Measurements from ENCODE around the gene ABCC1. TPM values are rescaled to one million over a fixed set of nuclear protein-coding genes. Genes with fewer than 3 reads are reported as not detected.
A peak's percentile ranks its signal among the peaks of the same experiment; 100 is the strongest.

The ABCC1 gene
- total RNA-seq, 1 experiment from 2014 or later = 10.0 TPM

DNA sequence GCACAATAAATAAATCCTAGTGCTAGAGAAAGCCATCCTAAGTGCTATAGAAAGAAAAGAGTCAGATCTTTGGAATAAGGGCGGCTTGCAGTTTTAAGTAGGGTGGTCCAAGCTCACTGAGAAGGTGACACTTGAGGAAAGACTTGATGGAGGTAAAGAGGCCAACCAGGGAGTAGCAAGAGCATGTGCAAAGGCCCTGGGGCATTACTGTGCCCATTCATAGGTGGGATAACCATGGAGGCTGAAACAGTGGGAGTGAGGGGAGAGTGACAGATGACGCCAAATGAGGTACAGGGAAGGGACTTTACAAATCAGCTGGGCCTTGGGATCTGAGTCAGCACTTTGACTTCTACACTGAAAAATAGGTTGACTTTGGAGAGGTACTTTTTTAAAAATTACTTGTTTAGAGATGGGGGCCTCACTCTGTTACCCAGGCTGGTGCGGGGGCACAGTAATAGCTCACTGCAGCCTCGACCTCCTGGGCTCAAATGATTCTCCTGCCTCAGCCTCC, 115.5 kb downstream of the ABCC1 start:
- H3K9me3 ChIP-seq (replicated peaks) = no peaks in the 10 kb centered on the region
- no peaks in the 10 kb centered on the region; the same call in 1 of the 2 replicates for H3K4me1 ChIP-seq
- no peaks in the 10 kb centered on the region for H3K27me3 ChIP-seq
- no peak for DNase-seq
- no peak overlapping the region for H3K4me3 ChIP-seq
- H3K36me3 ChIP-seq = no peaks in the 10 kb centered on the region
- H3K27ac ChIP-seq = no peak overlapping the region

DNA sequence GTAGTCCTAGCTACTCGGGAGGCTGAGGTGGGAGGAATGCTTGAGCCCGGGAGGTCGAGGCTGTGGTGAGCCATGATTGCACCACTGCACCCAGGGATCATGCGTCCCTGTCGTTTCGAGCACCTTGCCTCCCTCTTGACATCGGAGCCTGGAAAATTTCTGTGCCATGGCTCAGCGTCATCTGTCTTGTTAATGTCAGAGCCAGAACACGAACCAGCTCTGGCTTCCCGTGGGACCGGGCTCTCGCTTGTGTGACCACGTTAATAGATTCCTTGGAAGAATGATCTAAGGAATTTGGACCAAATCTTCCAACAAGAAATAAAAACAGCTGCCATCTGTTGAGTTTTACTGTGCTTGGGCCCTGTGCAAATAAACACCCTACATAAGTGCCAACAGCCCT, 117.7 kb downstream of the ABCC1 start:
- H3K4me3 ChIP-seq = no peak overlapping the region
- no peaks in the 10 kb centered on the region for H3K9me3 ChIP-seq (replicated peaks)
- 0 out of 2 replicates have a peak, but pooled peaks cover 3% of the 10 kb centered on the region for H3K36me3 ChIP-seq
- H3K27me3 ChIP-seq = no peaks in the 10 kb centered on the region
- H3K4me1 ChIP-seq = peaks cover 8% of the 10 kb centered on the region
- DNase-seq = no peak
- H3K27ac ChIP-seq = no peak overlapping the region

DNA sequence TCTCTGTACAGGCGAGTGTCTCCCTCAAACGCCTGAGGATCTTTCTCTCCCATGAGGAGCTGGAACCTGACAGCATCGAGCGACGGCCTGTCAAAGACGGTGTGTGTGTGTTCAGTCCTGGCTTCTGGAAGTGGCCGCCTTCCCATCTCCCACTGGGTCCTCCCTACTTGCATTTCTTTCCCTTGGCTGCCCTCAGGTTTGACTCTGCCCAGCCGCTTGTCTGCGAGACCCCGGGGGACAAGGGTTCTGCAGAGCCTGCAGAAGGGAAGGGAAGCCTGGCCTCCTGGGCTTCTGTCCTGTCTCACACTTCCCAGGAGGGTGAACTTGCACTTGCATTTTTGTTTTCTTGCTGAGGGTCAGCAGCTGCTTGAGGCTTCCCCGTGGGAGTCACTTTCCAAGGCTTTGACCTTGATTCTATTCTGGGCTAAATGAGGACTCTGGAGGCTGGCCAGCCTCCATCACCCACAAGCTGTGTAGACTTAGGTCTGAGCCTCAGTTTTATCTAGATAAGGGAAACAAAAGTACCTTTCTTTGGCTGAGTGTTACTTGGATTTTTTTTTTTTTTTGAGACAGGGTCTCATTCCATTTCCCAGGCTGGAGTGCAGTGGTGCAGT, 122.3 kb downstream of the ABCC1 start:
- DNase-seq = peak; percentile 81 to 86
- Histone ChIP-seq H3K4me1 (peaks cover 30% of the 10 kb centered on the region), H3K4me3 (no peak overlapping the region), H3K27ac (peak overlapping the region; percentile 51), H3K36me3 (0 out of 2 replicates have a peak, but pooled peaks cover 3% of the 10 kb centered on the region), H3K27me3 (no peaks in the 10 kb centered on the region), H3K9me3 (replicated peaks) (no peaks in the 10 kb centered on the region)

DNA sequence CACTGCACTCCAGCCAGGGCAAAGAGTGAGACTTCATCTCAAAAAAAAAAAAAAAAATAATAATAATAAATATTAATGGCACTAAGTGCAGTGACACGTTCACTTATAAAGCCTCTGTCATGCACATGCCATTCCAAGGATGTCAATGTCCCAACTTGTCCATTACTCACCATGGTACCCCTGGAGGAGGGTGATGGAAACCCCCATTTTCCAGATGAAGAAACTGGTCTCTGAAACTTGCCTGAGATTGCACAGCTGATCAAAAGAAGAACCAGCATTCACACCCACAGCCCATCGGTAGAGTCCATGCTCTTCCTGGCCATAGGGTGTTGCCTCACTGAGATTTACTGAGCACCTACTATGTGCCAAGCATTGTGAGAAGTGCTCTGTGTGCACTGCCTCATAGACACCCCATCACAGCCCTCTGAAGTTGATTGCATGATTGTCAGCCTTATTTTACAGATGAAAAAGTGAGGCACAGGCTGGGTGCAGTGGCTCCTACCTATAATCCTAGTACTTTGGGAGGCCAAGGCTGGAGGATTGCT, 123.7 kb downstream of the ABCC1 start:
- no peaks in the 10 kb centered on the region for H3K27me3 ChIP-seq
- DNase-seq = no peak
- H3K4me1 ChIP-seq = peaks cover 30% of the 10 kb centered on the region
- H3K4me3 ChIP-seq = no peak overlapping the region
- H3K9me3 ChIP-seq (replicated peaks) = no peaks in the 10 kb centered on the region
- no peak overlapping the region for H3K27ac ChIP-seq
- H3K36me3 ChIP-seq = peaks cover 5% of the 10 kb centered on the region; the same call in 1 of the 2 replicates

DNA sequence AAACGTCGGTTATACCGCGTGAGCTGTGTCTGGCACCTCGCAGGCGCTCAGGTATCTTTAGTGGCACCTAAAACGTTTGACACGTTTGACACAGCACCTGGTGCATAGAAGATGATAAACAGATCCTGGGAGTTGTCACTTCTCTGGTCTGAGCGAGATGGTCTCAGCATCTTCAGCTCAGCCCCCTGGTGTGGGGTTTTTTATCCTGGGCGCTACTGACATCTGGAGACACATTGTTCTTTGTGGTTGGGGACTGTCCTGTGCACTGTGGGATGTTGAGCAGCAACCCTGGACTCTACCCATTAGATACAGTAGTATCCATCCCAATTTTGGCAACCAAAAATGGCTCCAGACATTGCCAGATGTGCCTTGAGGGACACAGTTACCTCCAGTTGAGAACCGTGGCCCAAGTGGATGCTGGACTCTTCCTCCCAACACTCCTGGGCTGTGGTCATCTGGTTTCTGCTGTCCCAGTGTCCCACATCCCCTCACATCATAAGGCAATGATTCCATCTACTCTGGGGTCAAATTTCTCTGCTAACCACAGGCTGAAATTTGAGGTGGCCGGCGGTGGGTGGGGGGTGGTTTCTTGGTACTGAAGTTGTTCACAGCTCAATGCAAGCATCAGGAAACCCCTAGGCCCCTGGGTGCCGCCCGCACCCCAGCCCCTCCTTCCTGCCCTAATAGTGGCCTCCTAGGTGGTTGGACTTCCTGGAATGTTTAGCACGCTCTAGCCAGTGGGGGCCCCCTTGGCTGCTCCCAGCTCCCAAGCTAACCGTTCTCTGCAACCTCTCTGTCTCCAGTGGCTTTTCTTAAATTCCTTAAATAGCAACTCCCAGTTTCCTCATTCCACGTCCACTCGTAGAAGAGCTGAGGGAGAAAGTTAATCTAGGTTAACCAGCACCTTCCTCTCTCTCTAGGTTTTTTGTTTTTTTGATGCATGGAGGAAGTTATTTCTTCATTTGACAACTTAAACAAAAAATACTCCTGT, 124.8 kb downstream of the ABCC1 start:
- Histone ChIP-seq H3K27me3 (no peaks in the 10 kb centered on the region), H3K4me3 (no peak overlapping the region), H3K9me3 (replicated peaks) (no peaks in the 10 kb centered on the region), H3K4me1 (peaks cover 30% of the 10 kb centered on the region), H3K36me3 (peaks cover 5% of the 10 kb centered on the region; the same call in 1 of the 2 replicates), H3K27ac (peak overlapping the region; percentile 19; the same call in 1 of the 2 replicates)
- DNase-seq = peak; percentile 91 to 92

DNA sequence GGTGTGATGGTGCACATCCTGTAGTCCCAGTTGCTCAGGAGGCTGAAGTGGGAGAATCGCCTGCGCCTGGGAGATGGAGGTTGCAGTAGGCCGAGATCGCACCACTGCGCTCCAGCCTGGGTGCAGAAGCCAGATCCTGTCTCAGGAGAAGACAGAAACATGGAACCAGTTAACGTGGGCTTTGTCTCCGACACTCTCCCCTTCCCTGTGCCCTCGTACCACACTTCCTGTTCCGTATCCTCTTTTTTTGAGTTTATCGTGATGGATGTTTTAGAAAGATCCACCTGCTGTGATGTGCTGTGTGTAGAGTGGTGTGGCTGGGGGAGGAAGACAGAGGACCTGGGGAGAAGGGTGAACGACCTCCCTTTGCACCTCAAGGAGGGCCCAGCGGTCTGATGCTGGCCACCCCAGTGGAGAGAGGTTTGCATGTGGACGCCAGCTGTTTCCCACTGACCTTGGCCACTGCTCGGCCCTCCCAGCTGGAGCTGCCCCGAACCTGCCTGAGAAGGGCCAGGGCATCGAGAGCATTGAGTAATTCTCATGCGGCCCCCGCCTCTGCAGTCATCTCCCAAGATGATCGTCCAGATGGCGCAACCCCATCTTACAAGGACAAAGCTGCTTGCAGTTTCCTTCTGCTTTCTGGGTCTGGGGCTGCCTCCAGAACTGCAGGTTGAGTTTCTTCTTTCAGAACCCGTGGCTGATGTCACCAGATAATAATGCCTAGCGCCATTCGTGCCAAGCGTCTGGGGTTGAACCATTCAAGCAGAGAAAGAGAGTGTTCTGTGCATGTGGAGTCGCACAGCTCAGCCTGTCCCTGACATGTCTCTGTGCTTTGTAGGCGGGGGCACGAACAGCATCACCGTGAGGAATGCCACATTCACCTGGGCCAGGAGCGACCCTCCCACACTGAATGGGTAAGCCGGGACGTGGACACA, 126.3 kb downstream of the ABCC1 start:
- Histone ChIP-seq H3K4me3 (no peak overlapping the region), H3K27ac (no peak overlapping the region), H3K36me3 (peaks cover 2% of the 10 kb centered on the region; the same call in 1 of the 2 replicates), H3K9me3 (replicated peaks) (no peaks in the 10 kb centered on the region), H3K27me3 (no peaks in the 10 kb centered on the region), H3K4me1 (peaks cover 30% of the 10 kb centered on the region)
- no peak for DNase-seq

DNA sequence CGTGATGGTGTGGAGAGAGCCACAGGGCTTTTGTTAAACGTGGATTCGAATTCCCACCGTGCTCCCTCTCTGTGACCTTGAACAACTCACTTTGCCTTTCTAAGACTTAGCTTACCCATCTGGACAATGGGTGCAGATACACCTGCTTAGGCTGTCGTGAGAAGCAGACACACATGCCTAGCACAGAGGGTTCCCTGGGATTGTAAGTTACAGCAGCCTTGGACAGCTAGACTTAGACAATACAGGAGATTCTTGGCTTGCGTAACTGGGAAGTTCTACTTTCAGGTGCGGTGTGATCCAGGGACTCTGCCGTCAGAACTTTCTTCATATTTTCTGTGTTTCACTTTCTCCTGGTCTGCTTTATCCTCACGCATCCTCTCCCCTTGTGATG, 127.0 kb downstream of the ABCC1 start:
- H3K27me3 ChIP-seq = no peaks in the 10 kb centered on the region
- no peaks in the 10 kb centered on the region for H3K9me3 ChIP-seq (replicated peaks)
- DNase-seq = no peak
- no peak overlapping the region for H3K27ac ChIP-seq
- no peak overlapping the region for H3K4me3 ChIP-seq
- peaks cover 2% of the 10 kb centered on the region; the same call in 1 of the 2 replicates for H3K36me3 ChIP-seq
- peaks cover 28% of the 10 kb centered on the region for H3K4me1 ChIP-seq

DNA sequence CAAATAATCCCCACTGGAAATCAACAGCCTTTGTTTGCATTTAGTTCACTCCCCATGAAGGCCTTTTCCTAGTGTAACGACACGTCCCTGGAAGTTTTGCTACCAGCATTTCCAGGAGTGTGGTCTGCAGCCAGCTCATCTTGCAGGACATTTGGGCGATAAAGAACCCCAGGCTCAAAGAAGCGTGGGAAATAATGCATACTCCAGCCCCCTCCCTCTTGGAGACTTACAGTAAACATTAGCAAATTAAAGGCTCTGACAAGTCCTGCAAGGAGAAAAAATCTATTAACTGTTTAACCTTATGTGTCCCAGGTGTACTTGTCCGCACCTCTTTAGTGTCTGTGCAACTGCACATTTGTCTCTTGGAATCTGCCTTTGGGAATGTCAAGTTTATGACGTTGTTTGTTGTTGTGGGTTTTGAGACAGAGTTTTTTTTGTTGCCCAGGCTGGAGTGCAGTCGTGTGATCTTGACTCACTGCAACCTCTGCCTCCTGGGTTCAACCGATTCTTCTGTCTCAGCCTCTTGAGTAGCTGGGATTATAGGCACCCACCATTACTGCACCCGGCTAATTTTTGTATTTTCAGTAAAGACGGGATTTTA, 131.1 kb downstream of the ABCC1 start:
- H3K4me3 ChIP-seq = no peak overlapping the region
- no peaks in the 10 kb centered on the region for H3K9me3 ChIP-seq (replicated peaks)
- H3K27ac ChIP-seq = no peak overlapping the region
- peaks cover 2% of the 10 kb centered on the region; the same call in 1 of the 2 replicates for H3K4me1 ChIP-seq
- DNase-seq = no peak
- H3K27me3 ChIP-seq = no peaks in the 10 kb centered on the region
- peaks cover 15% of the 10 kb centered on the region for H3K36me3 ChIP-seq

DNA sequence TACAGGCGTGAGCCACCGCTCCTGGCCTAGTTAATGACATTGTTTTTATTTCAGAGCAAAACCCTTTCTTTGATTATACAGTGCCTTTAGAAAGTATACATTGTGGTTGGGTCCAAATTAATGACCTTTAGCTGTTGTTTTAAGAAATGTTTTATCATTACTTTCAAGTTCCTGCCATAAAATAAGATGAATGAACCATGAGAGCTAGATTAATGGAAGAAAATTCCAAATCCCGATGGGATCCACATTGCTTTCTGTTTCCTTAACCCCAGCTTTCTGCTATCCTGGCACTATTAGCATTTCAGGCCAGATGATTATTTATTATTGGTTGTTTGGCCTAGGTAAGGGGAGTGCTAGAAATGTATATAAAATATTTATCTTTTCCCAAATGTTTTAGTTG, 131.7 kb downstream of the ABCC1 start:
- no peaks in the 10 kb centered on the region for H3K4me1 ChIP-seq
- no peaks in the 10 kb centered on the region for H3K9me3 ChIP-seq (replicated peaks)
- H3K36me3 ChIP-seq = peaks cover 15% of the 10 kb centered on the region
- H3K27me3 ChIP-seq = no peaks in the 10 kb centered on the region
- no peak overlapping the region for H3K27ac ChIP-seq
- H3K4me3 ChIP-seq = no peak overlapping the region
- DNase-seq = no peak

DNA sequence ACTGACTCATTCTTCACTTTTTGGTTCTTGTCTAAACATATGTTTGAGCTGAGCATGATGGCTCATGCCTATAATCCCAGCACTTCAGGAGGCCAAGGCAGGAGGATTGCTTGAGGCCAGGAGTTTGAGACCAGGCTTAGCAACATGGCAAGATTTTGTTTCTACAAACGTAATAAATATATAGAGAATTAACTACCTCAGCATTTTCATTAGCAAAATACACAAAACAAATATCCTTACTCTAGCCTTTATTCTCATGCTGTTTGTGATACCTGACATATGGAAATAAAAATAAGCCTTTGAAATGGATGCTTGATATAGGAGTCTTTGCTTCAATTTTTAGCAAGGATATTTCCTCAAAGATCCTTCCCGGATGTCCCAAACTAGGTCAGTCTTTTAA, 132.8 kb downstream of the ABCC1 start:
- Histone ChIP-seq H3K36me3 (peaks cover 15% of the 10 kb centered on the region), H3K27me3 (no peaks in the 10 kb centered on the region), H3K27ac (no peak overlapping the region), H3K4me1 (no peaks in the 10 kb centered on the region), H3K9me3 (replicated peaks) (no peaks in the 10 kb centered on the region), H3K4me3 (no peak overlapping the region)
- no peak for DNase-seq

DNA sequence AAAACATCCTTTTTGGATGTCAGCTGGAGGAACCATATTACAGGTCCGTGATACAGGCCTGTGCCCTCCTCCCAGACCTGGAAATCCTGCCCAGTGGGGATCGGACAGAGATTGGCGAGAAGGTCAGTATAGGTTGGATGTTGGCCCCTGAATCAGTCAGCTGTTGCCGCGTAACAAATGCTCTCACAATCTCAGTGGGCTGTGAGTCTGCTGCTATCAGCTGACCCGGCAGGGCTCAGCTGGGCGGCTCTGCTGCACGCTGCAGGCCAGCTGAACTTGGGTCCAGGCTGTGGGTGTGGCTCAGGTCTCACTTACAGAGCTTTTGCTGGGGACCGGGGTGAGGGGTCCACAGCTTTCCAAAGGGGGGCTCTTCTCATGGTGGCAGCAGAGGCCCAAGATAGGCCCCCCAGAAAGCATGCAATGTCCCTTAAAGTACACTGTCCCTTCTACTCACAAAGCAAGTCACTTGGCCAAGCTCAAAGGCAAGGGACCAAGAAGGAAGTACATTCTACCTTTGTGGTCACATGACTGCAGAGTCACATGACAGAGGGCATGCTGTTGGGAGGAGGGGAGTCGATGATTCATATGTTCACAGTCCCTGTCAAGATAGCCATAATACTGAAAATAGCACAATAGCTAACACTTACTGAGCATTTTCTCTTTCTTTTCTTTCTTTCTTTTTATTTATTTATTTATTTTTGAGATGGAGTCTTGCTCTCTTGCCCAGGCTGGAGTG, 134.2 kb downstream of the ABCC1 start:
- peaks cover 13% of the 10 kb centered on the region for H3K36me3 ChIP-seq
- H3K4me1 ChIP-seq = no peaks in the 10 kb centered on the region
- no peak overlapping the region for H3K27ac ChIP-seq
- no peaks in the 10 kb centered on the region for H3K9me3 ChIP-seq (replicated peaks)
- DNase-seq = peak; percentile 20 to 24
- no peak overlapping the region for H3K4me3 ChIP-seq
- no peaks in the 10 kb centered on the region for H3K27me3 ChIP-seq

DNA sequence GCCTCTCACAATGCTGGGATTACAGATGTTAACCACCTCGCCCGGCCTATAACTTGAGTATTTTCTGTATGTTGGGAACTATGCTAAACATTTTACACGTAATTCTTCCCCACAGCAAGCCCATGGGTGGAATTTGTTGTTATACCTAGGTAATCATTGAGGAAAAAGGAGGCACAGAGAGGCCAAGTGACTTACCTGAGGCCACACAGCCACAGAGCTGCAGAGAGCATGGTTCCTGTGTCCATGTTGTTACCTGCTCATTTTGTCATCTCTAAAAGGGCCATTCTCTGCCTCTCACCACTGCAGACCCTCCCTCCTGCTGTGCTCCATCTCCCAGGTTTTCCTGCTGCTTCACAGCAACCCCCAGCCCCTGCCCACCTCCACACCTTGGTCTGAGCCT, 135.5 kb downstream of the ABCC1 start:
- H3K4me3 ChIP-seq = no peak overlapping the region
- H3K36me3 ChIP-seq = peaks cover 13% of the 10 kb centered on the region
- no peak for DNase-seq
- H3K27me3 ChIP-seq = no peaks in the 10 kb centered on the region
- no peak overlapping the region for H3K27ac ChIP-seq
- H3K4me1 ChIP-seq = no peaks in the 10 kb centered on the region
- no peaks in the 10 kb centered on the region for H3K9me3 ChIP-seq (replicated peaks)
